NCI-H1105 treated with DMSO at 0.1 percent for 48 hours (cell line): Measurements from ENCODE around the gene CHRNA4.

Source experiments
- DNase-seq: peaks from one replicate; lab custom pipeline; 2025; lab: John Stamatoyannopoulos, UW

The CHRNA4 gene

GRCh38 chr20:63333241-63333836 is 27.8 kb downstream of the CHRNA4 start:
- DNase-seq: no peak

- no peak for DNase-seq
Measured at GRCh38 chr20:63332488-63333240, 28.5 kb downstream of the CHRNA4 start.

GRCh38 chr20:63331741-63332400 is 29.3 kb downstream of the CHRNA4 start:
- no peak for DNase-seq

- DNase-seq: no peak
Measured at GRCh38 chr20:63330940-63331339, 30.2 kb downstream of the CHRNA4 start.

DNA sequence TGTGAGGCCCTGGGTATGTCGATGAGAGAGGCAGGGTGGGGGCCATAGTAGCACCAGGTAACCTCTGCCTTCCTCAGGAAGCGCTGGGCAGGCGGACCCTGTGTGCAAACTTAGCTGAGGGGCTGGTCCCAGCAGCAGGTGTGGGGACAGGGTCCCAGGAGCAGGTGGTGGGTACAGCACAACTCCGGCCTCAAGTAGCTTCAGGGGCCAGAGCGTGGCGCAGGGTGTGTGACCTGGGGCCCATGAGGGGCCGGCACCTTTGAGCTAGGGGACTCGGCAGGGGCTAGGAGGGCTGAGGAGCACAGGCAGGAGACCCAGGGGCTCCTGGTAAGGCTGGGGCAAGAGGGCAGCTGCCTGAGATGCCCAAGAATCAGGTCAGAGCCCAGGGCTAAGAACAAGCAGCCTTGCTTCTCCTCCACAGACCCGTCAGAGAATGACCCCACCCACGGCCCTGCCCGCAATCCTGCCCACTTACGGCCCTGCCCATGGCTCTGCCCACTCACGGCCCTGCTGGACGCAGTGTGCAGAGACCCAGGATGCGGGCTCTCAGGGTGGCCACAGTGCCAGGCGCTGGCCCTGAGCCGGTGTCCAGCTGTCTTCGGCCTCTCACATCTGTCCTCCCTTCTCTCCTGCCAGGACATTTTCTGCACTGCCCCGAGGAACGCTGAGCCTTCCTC is 30.9 kb downstream of the CHRNA4 start:
- no peak for DNase-seq

- no peak for DNase-seq
Measured at GRCh38 chr20:63329331-63330083, 31.6 kb downstream of the CHRNA4 start.

GRCh38 chr20:63328718-63329275 is 32.4 kb downstream of the CHRNA4 start:
- no peak for DNase-seq

DNA sequence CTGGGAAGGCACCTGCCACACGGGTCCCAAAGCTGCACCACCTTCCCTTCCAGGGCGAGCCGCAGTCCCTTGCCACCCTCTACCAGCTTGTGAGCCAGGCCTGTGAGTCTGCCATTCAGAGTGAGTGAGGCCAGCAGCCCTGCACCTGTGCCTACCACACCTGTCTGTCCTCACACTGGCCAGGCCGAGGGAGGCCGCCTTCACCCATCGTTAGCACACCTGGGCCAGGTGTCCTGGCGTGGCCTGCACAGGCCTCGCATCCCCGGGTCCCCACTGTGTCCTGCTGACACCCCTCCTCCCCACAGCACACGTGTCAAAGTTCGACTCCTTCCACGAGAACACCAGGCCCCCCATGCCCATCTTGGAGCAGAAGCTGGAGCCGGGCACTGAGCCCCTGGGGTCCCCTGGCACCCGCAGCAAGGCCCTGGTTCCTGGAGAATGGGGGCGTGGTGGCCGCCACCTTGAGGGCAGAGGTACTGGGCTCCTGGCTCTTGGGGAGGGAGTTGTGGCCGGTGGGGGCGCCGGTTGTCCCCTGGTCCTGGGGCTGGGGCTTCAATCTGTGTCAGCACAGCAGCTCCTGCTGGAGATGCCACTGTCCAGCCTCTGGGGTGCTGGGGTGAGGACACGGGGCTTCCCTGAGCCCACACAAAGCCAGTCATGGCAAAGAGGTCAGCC is 33.0 kb downstream of the CHRNA4 start:
- DNase-seq: no peak

DNA sequence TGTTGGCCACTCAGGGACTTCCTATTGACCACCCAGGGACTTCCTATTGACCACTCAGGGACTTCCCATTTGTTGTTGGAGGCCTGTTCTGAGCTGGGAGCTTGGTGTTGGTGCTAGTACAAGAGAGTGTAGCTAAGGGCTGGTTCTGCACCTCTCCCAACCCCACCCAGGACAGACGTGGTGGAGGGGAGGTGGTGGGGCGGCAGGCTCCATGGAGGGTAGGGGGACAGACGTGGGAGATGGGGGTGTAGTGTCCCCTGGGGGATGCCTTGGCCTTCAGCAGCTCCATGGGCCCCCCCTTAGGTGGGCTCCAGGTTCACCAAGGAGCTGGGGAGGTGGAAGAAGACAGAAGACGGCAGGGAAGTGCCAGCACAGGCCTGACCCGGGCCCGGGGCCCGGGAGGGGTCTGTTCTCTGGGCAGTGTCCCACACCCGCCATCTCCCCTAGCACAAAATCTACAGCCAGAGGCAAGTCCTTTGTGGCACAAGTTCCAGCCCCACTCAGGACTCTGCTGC is 33.9 kb downstream of the CHRNA4 start:
- DNase-seq: no peak

- DNase-seq: no peak
Measured at GRCh38 chr20:63326314-63327230, 34.6 kb downstream of the CHRNA4 start.

DNA sequence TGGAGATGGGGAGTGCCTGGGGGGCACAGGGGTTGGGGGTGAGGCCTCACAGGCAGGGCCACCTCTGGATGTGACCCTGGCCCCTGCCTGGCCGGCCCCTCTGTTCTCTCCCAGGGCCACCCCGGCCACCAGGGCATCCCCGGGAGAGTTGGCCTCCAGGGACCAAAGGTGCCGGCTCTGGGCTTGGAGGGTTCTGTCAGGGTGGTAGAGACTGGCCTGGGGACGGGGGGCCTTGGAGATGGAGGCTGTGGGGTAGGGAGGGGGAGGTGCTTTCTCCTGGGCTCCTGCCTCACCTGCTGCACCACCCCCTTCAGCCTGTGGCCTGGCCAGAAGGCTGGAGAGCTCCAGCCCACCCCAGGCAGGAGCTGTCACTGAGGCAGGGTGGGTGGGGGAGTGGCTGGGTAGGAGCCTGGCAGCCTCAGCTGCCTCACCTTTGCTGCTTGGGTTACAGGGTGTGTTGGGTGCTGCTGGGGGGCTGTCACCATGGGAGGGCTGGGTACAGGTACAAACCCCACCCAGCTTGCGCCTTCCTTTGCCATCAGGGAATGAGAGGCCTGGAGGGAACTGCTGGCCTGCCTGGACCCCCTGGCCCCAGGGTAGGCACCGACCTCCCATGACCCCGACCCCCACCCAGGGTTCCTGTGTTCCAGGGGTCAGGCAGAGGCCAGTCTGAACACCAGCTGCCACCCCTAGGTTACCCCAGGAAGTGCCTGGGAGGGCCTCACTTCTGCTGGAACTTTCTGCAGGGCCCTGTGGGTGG is 35.4 kb downstream of the CHRNA4 start:
- DNase-seq: no peak

DNA sequence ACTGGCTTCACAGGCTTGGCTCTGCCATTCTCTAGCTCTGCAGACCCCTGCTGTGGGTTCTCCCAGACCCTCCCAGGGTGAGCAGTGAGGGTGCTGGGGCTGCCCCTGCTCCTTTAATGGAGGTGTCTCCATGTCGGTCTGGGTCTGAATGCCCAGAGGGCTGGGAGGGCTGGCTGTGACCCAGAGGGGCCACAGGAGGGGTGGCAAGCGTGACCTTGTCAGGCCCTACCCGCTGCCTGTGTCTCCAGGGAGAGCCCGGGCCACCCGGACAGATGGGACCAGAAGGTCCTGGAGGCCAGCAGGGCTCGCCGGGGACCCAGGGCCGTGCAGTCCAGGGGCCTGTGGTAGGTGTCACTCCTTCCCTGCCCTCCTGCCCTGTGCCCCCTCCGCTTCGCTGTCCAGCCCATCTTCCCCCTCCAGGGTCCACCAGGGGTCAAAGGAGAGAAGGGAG is 36.1 kb downstream of the CHRNA4 start:
- no peak for DNase-seq

DNA sequence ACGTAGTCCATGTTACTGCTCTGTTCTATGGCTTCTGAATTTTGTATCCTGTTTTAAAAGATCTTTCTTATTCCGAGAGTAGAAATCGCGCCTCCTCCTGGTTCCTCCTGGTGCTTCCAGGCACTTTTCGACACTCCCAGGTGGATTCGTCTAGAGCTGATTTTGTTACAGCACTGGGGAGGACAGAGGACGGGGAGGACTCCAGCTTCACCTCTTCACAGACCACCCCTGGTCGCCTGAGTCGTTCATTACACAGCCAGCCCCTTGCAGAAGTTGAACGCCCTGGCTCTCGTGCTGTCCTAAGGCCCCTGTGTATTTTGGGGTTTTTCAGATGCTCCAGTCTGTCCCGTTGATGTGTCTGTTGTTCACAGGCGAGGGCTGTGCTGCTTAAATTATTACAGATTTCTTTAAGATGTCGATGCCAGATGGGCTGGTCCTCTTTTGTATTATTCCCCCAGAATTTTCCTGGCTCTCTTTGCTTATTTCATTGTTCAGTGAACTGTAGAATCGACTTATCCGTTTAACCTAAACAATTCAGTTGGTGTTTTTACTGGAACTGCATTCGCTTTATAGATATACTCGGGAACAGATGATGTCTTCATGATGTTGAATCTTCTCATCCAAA is 37.7 kb downstream of the CHRNA4 start:
- no peak for DNase-seq

GRCh38 chr20:63322933-63323273 is 38.2 kb downstream of the CHRNA4 start:
- no peak for DNase-seq

GRCh38 chr20:63322146-63322932 is 38.8 kb downstream of the CHRNA4 start:
- DNase-seq: no peak

- DNase-seq: no peak
Measured at GRCh38 chr20:63321148-63321831, 39.9 kb downstream of the CHRNA4 start.

DNA sequence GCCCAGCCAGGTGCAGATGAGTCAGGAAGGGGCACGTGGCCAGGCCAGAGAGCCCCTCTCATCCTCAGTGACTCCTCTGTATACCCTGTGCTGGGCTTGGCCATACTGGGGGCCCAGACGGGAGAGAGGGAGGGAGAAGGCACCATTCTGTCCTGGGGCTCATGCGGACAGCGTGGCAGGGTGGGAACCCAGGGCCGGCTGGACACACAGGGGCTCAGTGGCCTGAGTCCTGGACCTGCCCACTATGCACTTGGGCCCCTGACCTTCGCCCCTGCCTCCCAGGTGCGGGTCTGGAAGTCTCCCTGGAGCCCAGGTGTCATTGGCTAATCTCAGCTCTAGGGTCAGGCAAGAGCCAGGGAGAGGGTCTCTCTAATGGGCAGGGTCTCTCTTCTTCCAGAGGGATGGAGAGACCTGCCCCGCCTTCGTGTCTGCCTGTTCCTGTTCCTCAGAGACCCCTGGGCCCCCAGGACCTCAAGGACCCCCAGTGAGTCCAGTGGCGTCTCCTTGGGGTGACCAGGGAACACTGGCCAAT is 40.5 kb downstream of the CHRNA4 start:
- no peak for DNase-seq
